ENCODE data around the gene IQCK.

- TF ChIP-seq CTCF (IDR thresholded peaks at IDR 0.05) (no peak), POLR2A (IDR thresholded peaks at IDR 0.05) (no peak)
Observed at GRCh38 chr16:19872179-19872863, 154.2 kb downstream of the IQCK start.

All from testis (tissue), 2 donors.